ENCODE data around the gene RPE.

GRCh38 chr2:209986415-209986814 is 16.0 kb upstream of the RPE start:
- TF ChIP-seq, protein P1, sequence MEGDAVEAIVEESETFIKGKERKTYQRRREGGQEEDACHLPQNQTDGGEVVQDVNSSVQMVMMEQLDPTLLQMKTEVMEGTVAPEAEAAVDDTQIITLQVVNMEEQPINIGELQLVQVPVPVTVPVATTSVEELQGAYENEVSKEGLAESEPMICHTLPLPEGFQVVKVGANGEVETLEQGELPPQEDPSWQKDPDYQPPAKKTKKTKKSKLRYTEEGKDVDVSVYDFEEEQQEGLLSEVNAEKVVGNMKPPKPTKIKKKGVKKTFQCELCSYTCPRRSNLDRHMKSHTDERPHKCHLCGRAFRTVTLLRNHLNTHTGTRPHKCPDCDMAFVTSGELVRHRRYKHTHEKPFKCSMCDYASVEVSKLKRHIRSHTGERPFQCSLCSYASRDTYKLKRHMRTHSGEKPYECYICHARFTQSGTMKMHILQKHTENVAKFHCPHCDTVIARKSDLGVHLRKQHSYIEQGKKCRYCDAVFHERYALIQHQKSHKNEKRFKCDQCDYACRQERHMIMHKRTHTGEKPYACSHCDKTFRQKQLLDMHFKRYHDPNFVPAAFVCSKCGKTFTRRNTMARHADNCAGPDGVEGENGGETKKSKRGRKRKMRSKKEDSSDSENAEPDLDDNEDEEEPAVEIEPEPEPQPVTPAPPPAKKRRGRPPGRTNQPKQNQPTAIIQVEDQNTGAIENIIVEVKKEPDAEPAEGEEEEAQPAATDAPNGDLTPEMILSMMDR (IDR thresholded peaks at IDR 0.05; ENCODE audit: insufficient read depth, low read length, poor library complexity, severe bottlenecking): no peak
- TF ChIP-seq EZH2phosphoT487 (conservative IDR thresholded peaks at IDR 0.05; ENCODE audit: low read length): no peak
